Suppressor macrophage treated with lipopolysaccharide for 4 hours (primary cell): ENCODE measurements around the gene CDKN1B.
"Not testable (repeated sequence)": the region's sequence is repeated elsewhere in the genome, so short reads cannot be mapped to it uniquely, and the experiment has no call there.

ENCODE experiments used
- DNase-seq: peaks from one replicate; pipeline ENCODE4 v3.0.0-alpha.2; 2020

The CDKN1B gene

GRCh38 chr12:12725086-12725955, 8.2 kb downstream of the CDKN1B start:
- peak; percentile 94 for DNase-seq

- DNase-seq, result no peak
Observed at GRCh38 chr12:12725956-12726554, 8.9 kb downstream of the CDKN1B start.

- DNase-seq, result peak; percentile 51
Observed at GRCh38 chr12:12726555-12727093, 9.5 kb downstream of the CDKN1B start.

- no peak for DNase-seq
Observed at GRCh38 chr12:12731178-12731577, 14.0 kb downstream of the CDKN1B start.

- DNase-seq, result no peak
Observed at GRCh38 chr12:12731785-12732184, 14.6 kb downstream of the CDKN1B start.

- DNase-seq, result no peak
Observed at GRCh38 chr12:12733118-12733517, 15.9 kb downstream of the CDKN1B start.

GRCh38 chr12:12734054-12734453, 16.9 kb downstream of the CDKN1B start:
- no peak for DNase-seq

- DNase-seq, result no peak
Observed at GRCh38 chr12:12734561-12735071, 17.4 kb downstream of the CDKN1B start.

- no peak for DNase-seq
Observed at GRCh38 chr12:12735301-12735700, 18.1 kb downstream of the CDKN1B start.

- DNase-seq, result peak; percentile 65
Observed at GRCh38 chr12:12736759-12737676, 19.9 kb downstream of the CDKN1B start.

GRCh38 chr12:12738152-12738551, 21.0 kb downstream of the CDKN1B start:
- DNase-seq, result not testable (repeated sequence)

GRCh38 chr12:12741660-12742059, 24.5 kb downstream of the CDKN1B start:
- DNase-seq, result no peak

GRCh38 chr12:12744546-12745305, 27.6 kb downstream of the CDKN1B start:
- DNase-seq, result no peak

GRCh38 chr12:12745576-12746211, 28.5 kb downstream of the CDKN1B start:
- no peak for DNase-seq

GRCh38 chr12:12747278-12747677, 30.1 kb downstream of the CDKN1B start:
- no peak for DNase-seq

GRCh38 chr12:12748044-12748443, 30.9 kb downstream of the CDKN1B start:
- no peak for DNase-seq

GRCh38 chr12:12749433-12749832, 32.3 kb downstream of the CDKN1B start:
- no peak for DNase-seq

- no peak for DNase-seq
Observed at GRCh38 chr12:12755923-12756322, 38.8 kb downstream of the CDKN1B start.

GRCh38 chr12:12757121-12757520, 40.0 kb downstream of the CDKN1B start:
- DNase-seq, result no peak

- DNase-seq, result no peak
Observed at GRCh38 chr12:12759234-12759915, 42.2 kb downstream of the CDKN1B start.

- DNase-seq, result no peak
Observed at GRCh38 chr12:12764824-12765223, 47.7 kb downstream of the CDKN1B start.
